ENCODE results near the gene CYBA. TPM values are rescaled to one million over a fixed set of nuclear protein-coding genes. Genes with fewer than 3 reads are reported as not detected.

Gene CYBA
- total RNA-seq, 1 donor from 2014 or later, result 188 TPM

GRCh38 chr16:88651276-88651988 is 579 bp upstream of the CYBA start:
- TF ChIP-seq POLR2AphosphoS5 (IDR thresholded peaks at IDR 0.05; ENCODE audit: insufficient read depth in 1 of 2, low read depth in 1 of 2) (peak in 1 of 2 donors; percentile 37), POLR2A (IDR thresholded peaks at IDR 0.05) (no peak), CTCF (IDR thresholded peaks at IDR 0.05) (no peak)
- Histone ChIP-seq H3K4me1 (peaks cover 27% of the 10 kb centered on the region), H3K9me3 (no peaks in the 10 kb centered on the region), H3K4me3 (peak overlapping the region; percentile 73 to 74), H3K27ac (peak overlapping the region; percentile 71), H3K27me3 (no peaks in the 10 kb centered on the region), H3K36me3 (no peaks in the 10 kb centered on the region)
- intact Hi-C loops (cut with DNase I), result no loop called here
- no peak for DNase-seq (ENCODE audit: extremely low spot score in 2 of 2)

GRCh38 chr16:88649924-88650748 is 717 bp downstream of the CYBA start:
- intact Hi-C loops (cut with DNase I), result no loop called here
- Histone ChIP-seq H3K36me3 (no peaks in the 10 kb centered on the region), H3K27ac (peak overlapping the region; percentile 71), H3K4me1 (peaks cover 27% of the 10 kb centered on the region), H3K27me3 (no peaks in the 10 kb centered on the region), H3K9me3 (no peaks in the 10 kb centered on the region), H3K4me3 (peak overlapping the region; percentile 73 to 74)
- no peak for DNase-seq (ENCODE audit: extremely low spot score in 2 of 2)
- TF ChIP-seq POLR2A (IDR thresholded peaks at IDR 0.05), result no peak
- TF ChIP-seq POLR2AphosphoS5 (IDR thresholded peaks at IDR 0.05; ENCODE audit: insufficient read depth in 1 of 2, low read depth in 1 of 2), result no peak
- TF ChIP-seq CTCF (IDR thresholded peaks at IDR 0.05), result no peak

- intact Hi-C loops (cut with DNase I), result no loop called here
- peak overlapping the region; percentile 73 to 74 for H3K4me3 ChIP-seq
Observed at GRCh38 chr16:88649195-88649923, 1.5 kb downstream of the CYBA start.

More at GRCh38 chr16:88649195-88649923, 1.5 kb downstream of the CYBA start:
- no peak for DNase-seq (ENCODE audit: extremely low spot score in 2 of 2)
- Histone ChIP-seq H3K9me3 (no peaks in the 10 kb centered on the region), H3K27me3 (no peaks in the 10 kb centered on the region), H3K36me3 (no peaks in the 10 kb centered on the region), H3K27ac (no peak overlapping the region), H3K4me1 (peaks cover 27% of the 10 kb centered on the region)
- no peak for TF ChIP-seq CTCF (IDR thresholded peaks at IDR 0.05)
- TF ChIP-seq POLR2AphosphoS5 (IDR thresholded peaks at IDR 0.05; ENCODE audit: insufficient read depth in 1 of 2, low read depth in 1 of 2), result no peak
- TF ChIP-seq POLR2A (IDR thresholded peaks at IDR 0.05), result no peak
